ENCODE results near the gene FRMPD1.

GRCh38 chr9:37729499-37729898, 78.7 kb downstream of the FRMPD1 start:
- no peak for TF ChIP-seq CTCF (IDR thresholded peaks at IDR 0.05; ENCODE audit: low read length)
- no peak for TF ChIP-seq EZH2 (IDR thresholded peaks at IDR 0.05; ENCODE audit: borderline replicate concordance, low read length)

Data from OCI-LY1 (cell line).